ENCODE results near the gene GNAO1. TPM values are rescaled to one million over a fixed set of nuclear protein-coding genes. Genes with fewer than 3 reads are reported as not detected.
"Not testable (repeated sequence)": the region's sequence is repeated elsewhere in the genome, so short reads cannot be mapped to it uniquely, and the experiment has no call there.

GNAO1 gene
- total RNA-seq, 1 donor from 2014 or later: 1.2 TPM

GRCh38 chr16:56382901-56383355, 191.6 kb downstream of the GNAO1 start:
- H3K27ac Mint-ChIP-seq (ENCODE audit: unreplicated experiment): no peak overlapping the region
- H3K36me3 Mint-ChIP-seq (ENCODE audit: low read depth): peaks cover 65% of the 10 kb centered on the region
- H3K4me3 Mint-ChIP-seq (ENCODE audit: unreplicated experiment): no peak overlapping the region
- TF ChIP-seq, protein P1, sequence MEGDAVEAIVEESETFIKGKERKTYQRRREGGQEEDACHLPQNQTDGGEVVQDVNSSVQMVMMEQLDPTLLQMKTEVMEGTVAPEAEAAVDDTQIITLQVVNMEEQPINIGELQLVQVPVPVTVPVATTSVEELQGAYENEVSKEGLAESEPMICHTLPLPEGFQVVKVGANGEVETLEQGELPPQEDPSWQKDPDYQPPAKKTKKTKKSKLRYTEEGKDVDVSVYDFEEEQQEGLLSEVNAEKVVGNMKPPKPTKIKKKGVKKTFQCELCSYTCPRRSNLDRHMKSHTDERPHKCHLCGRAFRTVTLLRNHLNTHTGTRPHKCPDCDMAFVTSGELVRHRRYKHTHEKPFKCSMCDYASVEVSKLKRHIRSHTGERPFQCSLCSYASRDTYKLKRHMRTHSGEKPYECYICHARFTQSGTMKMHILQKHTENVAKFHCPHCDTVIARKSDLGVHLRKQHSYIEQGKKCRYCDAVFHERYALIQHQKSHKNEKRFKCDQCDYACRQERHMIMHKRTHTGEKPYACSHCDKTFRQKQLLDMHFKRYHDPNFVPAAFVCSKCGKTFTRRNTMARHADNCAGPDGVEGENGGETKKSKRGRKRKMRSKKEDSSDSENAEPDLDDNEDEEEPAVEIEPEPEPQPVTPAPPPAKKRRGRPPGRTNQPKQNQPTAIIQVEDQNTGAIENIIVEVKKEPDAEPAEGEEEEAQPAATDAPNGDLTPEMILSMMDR (IDR thresholded peaks at IDR 0.05): no peak
- H3K27me3 Mint-ChIP-seq (ENCODE audit: low read depth): no peaks in the 10 kb centered on the region
- peaks cover 20% of the 10 kb centered on the region for H3K9me3 Mint-ChIP-seq (ENCODE audit: low read depth)
- DNase-seq (ENCODE audit: low spot score): no peak
- peaks cover 8% of the 10 kb centered on the region for H3K4me1 Mint-ChIP-seq (ENCODE audit: low read depth)

- H3K36me3 Mint-ChIP-seq (ENCODE audit: low read depth): peaks cover 56% of the 10 kb centered on the region
- TF ChIP-seq, protein P1 (IDR thresholded peaks at IDR 0.05): no peak
- peaks cover 14% of the 10 kb centered on the region for H3K9me3 Mint-ChIP-seq (ENCODE audit: low read depth)
- no peak overlapping the region for H3K4me3 Mint-ChIP-seq (ENCODE audit: unreplicated experiment)
- no peak for DNase-seq (ENCODE audit: low spot score)
- H3K27me3 Mint-ChIP-seq (ENCODE audit: low read depth): no peaks in the 10 kb centered on the region
- peak overlapping the region; percentile 3 for H3K27ac Mint-ChIP-seq (ENCODE audit: unreplicated experiment)
- H3K4me1 Mint-ChIP-seq (ENCODE audit: low read depth): peaks cover 9% of the 10 kb centered on the region
Measured at GRCh38 chr16:56384074-56384721, 192.9 kb downstream of the GNAO1 start.

DNA sequence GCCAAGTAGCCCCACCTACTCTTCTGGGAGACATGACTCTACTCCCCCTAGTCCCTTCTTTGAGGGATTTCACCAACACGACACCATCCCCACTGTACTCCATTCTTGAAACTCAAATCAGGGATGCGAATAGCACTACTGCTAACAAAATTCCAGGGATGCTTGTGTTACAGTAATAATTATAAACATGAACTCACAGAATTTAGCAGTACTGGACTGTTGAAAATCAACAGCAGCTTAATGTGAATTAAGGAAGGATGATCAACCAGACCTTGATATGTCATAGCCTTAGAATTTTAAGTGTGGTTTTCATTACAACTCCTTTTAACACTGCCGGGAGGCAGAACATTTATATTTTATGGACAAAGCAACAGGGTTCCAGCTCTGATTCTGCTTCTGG, 196.1 kb downstream of the GNAO1 start:
- Mint-ChIP-seq H3K4me1 (ENCODE audit: low read depth) (peaks cover 20% of the 10 kb centered on the region), H3K36me3 (ENCODE audit: low read depth) (peaks cover 50% of the 10 kb centered on the region), H3K27me3 (ENCODE audit: low read depth) (no peaks in the 10 kb centered on the region)

GRCh38 chr16:56388209-56388608, 196.9 kb downstream of the GNAO1 start:
- DNase-seq (ENCODE audit: low spot score): no peak
- peaks cover 16% of the 10 kb centered on the region for H3K4me1 Mint-ChIP-seq (ENCODE audit: low read depth)
- H3K36me3 Mint-ChIP-seq (ENCODE audit: low read depth): peaks cover 51% of the 10 kb centered on the region
- H3K9me3 Mint-ChIP-seq (ENCODE audit: low read depth): no peaks in the 10 kb centered on the region
- no peak overlapping the region for H3K27ac Mint-ChIP-seq (ENCODE audit: unreplicated experiment)
- TF ChIP-seq, protein P1 (IDR thresholded peaks at IDR 0.05): no peak
- no peaks in the 10 kb centered on the region for H3K27me3 Mint-ChIP-seq (ENCODE audit: low read depth)
- H3K4me3 Mint-ChIP-seq (ENCODE audit: unreplicated experiment): no peak overlapping the region

More for the DNA sequence above, 196.1 kb downstream of the GNAO1 start:
- Mint-ChIP-seq H3K9me3 (ENCODE audit: low read depth) (no peaks in the 10 kb centered on the region), H3K4me3 (ENCODE audit: unreplicated experiment) (no peak overlapping the region), H3K27ac (ENCODE audit: unreplicated experiment) (no peak overlapping the region)
- DNase-seq (ENCODE audit: low spot score): no peak
- TF ChIP-seq, protein P1 (IDR thresholded peaks at IDR 0.05): no peak

DNA sequence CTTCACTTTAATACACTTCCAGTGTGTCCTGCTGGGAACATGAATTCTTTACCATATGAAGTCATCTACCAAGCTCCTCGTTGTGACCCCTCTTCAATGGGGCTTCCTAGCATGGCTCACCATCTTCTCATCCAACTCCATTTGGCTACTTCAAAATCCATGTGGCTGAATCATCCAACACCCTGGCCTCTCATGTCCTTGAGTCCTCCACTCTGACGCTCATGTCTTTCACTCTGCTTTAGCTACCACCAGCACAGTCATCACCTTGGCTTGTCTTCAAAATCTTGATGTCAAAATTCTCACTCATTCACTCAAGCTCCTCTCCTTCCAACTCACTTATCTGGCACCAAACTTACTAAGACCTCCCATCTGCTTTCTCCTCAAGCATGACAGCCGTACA, 198.3 kb downstream of the GNAO1 start:
- Mint-ChIP-seq H3K27ac (ENCODE audit: unreplicated experiment) (peak overlapping the region; percentile 19), H3K27me3 (ENCODE audit: low read depth) (no peaks in the 10 kb centered on the region), H3K4me1 (ENCODE audit: low read depth) (peaks cover 11% of the 10 kb centered on the region), H3K4me3 (ENCODE audit: unreplicated experiment) (no peak overlapping the region), H3K36me3 (ENCODE audit: low read depth) (peaks cover 46% of the 10 kb centered on the region), H3K9me3 (ENCODE audit: low read depth) (no peaks in the 10 kb centered on the region)
- no peak for DNase-seq (ENCODE audit: low spot score)
- TF ChIP-seq, protein P1 (IDR thresholded peaks at IDR 0.05): no peak

- H3K9me3 Mint-ChIP-seq (ENCODE audit: low read depth); H3K4me1 Mint-ChIP-seq (ENCODE audit: low read depth); H3K27ac Mint-ChIP-seq (ENCODE audit: unreplicated experiment); H3K4me3 Mint-ChIP-seq (ENCODE audit: unreplicated experiment); DNase-seq (ENCODE audit: low spot score); H3K27me3 Mint-ChIP-seq (ENCODE audit: low read depth): not testable (repeated sequence)
- peaks cover 45% of the 10 kb centered on the region for H3K36me3 Mint-ChIP-seq (ENCODE audit: low read depth)
Measured at GRCh38 chr16:56396724-56397123, 205.4 kb downstream of the GNAO1 start.
